Measurements from ENCODE around the gene FFAR2.
"Not testable (repeated sequence)": the region's sequence is repeated elsewhere in the genome, so short reads cannot be mapped to it uniquely, and the experiment has no call there.

The FFAR2 gene

GRCh38 chr19:35447606-35448469 is at the start of gene FFAR2:
Gene FFAR2 (plus strand): TSS chr19:35448257. CDS start chr19:35449715, 1,458 bp downstream.
- DNase-seq = no peak

GRCh38 chr19:35398570-35398969 is 49.5 kb upstream of the FFAR2 start:
- DNase-seq = no peak

- DNase-seq = no peak
Observed at GRCh38 chr19:35399231-35399630, 48.8 kb upstream of the FFAR2 start.

- no peak for DNase-seq
Observed at GRCh38 chr19:35399948-35400772, 47.9 kb upstream of the FFAR2 start.

GRCh38 chr19:35400773-35401100 is 47.3 kb upstream of the FFAR2 start:
- DNase-seq = no peak

- not testable (repeated sequence) for DNase-seq
Observed at GRCh38 chr19:35401416-35401815, 46.6 kb upstream of the FFAR2 start.

- DNase-seq = no peak
Observed at GRCh38 chr19:35403116-35403760, 44.8 kb upstream of the FFAR2 start.

GRCh38 chr19:35404879-35405622 is 43.0 kb upstream of the FFAR2 start:
- DNase-seq = no peak

GRCh38 chr19:35407619-35408018 is 40.4 kb upstream of the FFAR2 start:
- DNase-seq = no peak

- no peak for DNase-seq
Observed at GRCh38 chr19:35408284-35409171, 39.5 kb upstream of the FFAR2 start.

GRCh38 chr19:35409191-35409590 is 38.9 kb upstream of the FFAR2 start:
- no peak for DNase-seq

- no peak for DNase-seq
Observed at GRCh38 chr19:35410487-35410886, 37.6 kb upstream of the FFAR2 start.

GRCh38 chr19:35414442-35414841 is 33.6 kb upstream of the FFAR2 start:
- DNase-seq = no peak

- no peak for DNase-seq
Observed at GRCh38 chr19:35416331-35416730, 31.7 kb upstream of the FFAR2 start.

GRCh38 chr19:35417278-35417677 is 30.8 kb upstream of the FFAR2 start:
- DNase-seq = no peak

GRCh38 chr19:35417713-35418534 is 30.1 kb upstream of the FFAR2 start:
- no peak for DNase-seq

- DNase-seq = no peak
Observed at GRCh38 chr19:35419046-35419445, 29.0 kb upstream of the FFAR2 start.

GRCh38 chr19:35419805-35420204 is 28.3 kb upstream of the FFAR2 start:
- no peak for DNase-seq

GRCh38 chr19:35421362-35421761 is 26.7 kb upstream of the FFAR2 start:
- no peak for DNase-seq

- not testable (repeated sequence) for DNase-seq
Observed at GRCh38 chr19:35423406-35423805, 24.7 kb upstream of the FFAR2 start.

GRCh38 chr19:35425682-35426081 is 22.4 kb upstream of the FFAR2 start:
- DNase-seq = no peak

All from activated gamma-delta T cell treated with Interleukin-2 at 50 U/mL for 16 hours (primary cell).